HCT116 (cell line): ENCODE measurements around the gene KIAA1614. TPM values are rescaled to one million over a fixed set of nuclear protein-coding genes. Genes with fewer than 3 reads are reported as not detected.

Experiments
- ATAC-seq: fragments of 200-7000 bp; cut with Tn5 transposase; 2 replicates; pipeline ENCODE4 v1.9.1; 2020; ENCODE audit warnings: mild to moderate bottlenecking, moderate library complexity
- BruUV-seq: library from RNA; stranded (reverse); fragments of 400-500 nt; replicated peaks from 2 replicates; lab custom pipeline; 2021; lab: Mats Ljungman, UMichigan
- CTCF ChIA-PET: fragments of 300-600 bp; sonication (Branson Sonifier 250); formaldehyde crosslinking; loops from one replicate; lab custom pipeline; 2021; ENCODE audit warnings: antibody characterized with exemption; lab: Charles Lee
- POLR2A ChIA-PET: fragments of 300-600, 350-600 bp; sonication (Branson Sonifier 250); formaldehyde crosslinking; loops from one replicate; lab custom pipeline; 2021; ENCODE audit warnings: antibody characterized with exemption; lab: Charles Lee
- RAD21 ChIA-PET, 2 experiments: fragments of 300-600 bp; sonication (Branson Sonifier 250); formaldehyde crosslinking; loops; one replicate each; lab custom pipeline; 2023; ENCODE audit warnings: low total read pairs in 2 of 2; ENCODE audit not compliant: uncharacterized antibody in 2 of 2, unreplicated experiment in 2 of 2, low non-redundant PET in 1 of 2; lab: Charles Lee
- DNase-seq: peaks from one replicate; pipeline ENCODE4 v3.0.0-alpha.2; 2010; ENCODE audit warnings: low read depth, low spot score
- H2AFZ ChIP-seq: fragments of 200-600 bp; shearing (Covaris generic), sonication (generic); 2 replicates; pipeline ENCODE4 v1.6.1; 2017; ENCODE audit warnings: low read depth, mixed run types, mixed read lengths, antibody characterized with exemption, low read length; ENCODE audit not compliant: poor library complexity, severe bottlenecking
- H3K27ac ChIP-seq: 2 replicates; pipeline ENCODE4 v1.5.1; 2012; ENCODE audit warnings: low read depth, low read length
- H3K27me3 ChIP-seq: fragments of 200-600 bp; sonication (generic); 2 replicates; pipeline ENCODE4 v1.6.1; 2016; ENCODE audit warnings: mixed run types, low read length, mixed read lengths; ENCODE audit not compliant: insufficient read depth
- H3K36me3 ChIP-seq, 2 experiments: fragments of 200-500 bp in 1 of 2; fragments of 200-600 bp in 1 of 2; sonication (Bioruptor generic) in 1 of 2; sonication (generic) in 1 of 2; 2 replicates each; pipeline versions ENCODE4 v1.5.1 to v1.6.1; 2014 to 2016; ENCODE audit warnings: low read length in 2 of 2, inconsistent platforms in 1 of 2, mixed read lengths in 1 of 2, mixed run types in 1 of 2; ENCODE audit not compliant: insufficient read depth in 2 of 2, control insufficient read depth in 1 of 2
- H3K4me1 ChIP-seq, 2 experiments: fragments of 200-600 bp in 1 of 2; sonication (generic) in 1 of 2; 2 replicates each; pipeline versions ENCODE4 v1.5.1 to v1.6.1; 2012 to 2017; ENCODE audit warnings: low read length in 2 of 2, inconsistent platforms in 1 of 2, mild to moderate bottlenecking in 1 of 2, mixed read lengths in 1 of 2, mixed run types in 1 of 2, moderate library complexity in 1 of 2; ENCODE audit not compliant: insufficient read depth in 2 of 2, control insufficient read depth in 1 of 2
- H3K4me2 ChIP-seq: fragments of 200-600 bp; sonication (generic); 2 replicates; pipeline ENCODE4 v1.6.1; 2017; ENCODE audit warnings: mixed run types, low read length, mixed read lengths
- H3K4me3 ChIP-seq, 2 experiments: fragments of 200-600 bp in 1 of 2; sonication (generic) in 1 of 2; replicated peaks in 1 of 2; 2 replicates each; pipeline ENCODE4 v1.5.1; 2011 to 2016; ENCODE audit warnings: low read length in 2 of 2, control low read depth in 1 of 2, low read depth in 1 of 2, mild to moderate bottlenecking in 1 of 2, mixed read lengths in 1 of 2, mixed run types in 1 of 2
- H3K79me2 ChIP-seq: fragments of 200-600 bp; sonication (generic); 2 replicates; pipeline ENCODE4 v1.6.1; 2017; ENCODE audit warnings: mild to moderate bottlenecking, mixed run types, low read length, moderate library complexity, mixed read lengths; ENCODE audit not compliant: insufficient read depth
- H3K9ac ChIP-seq: fragments of 200-600 bp; sonication (generic); 2 replicates; pipeline ENCODE4 v1.6.1; 2016; ENCODE audit warnings: low read length, mixed read lengths
- H3K9me2 ChIP-seq: fragments of 200-600 bp; sonication (generic), shearing (Covaris generic); 2 replicates; pipeline ENCODE4 v1.6.1; 2017; ENCODE audit warnings: mixed run types, mild to moderate bottlenecking, moderate library complexity; ENCODE audit not compliant: insufficient read depth
- H3K9me3 ChIP-seq, 2 experiments: fragments of 200-500 bp in 1 of 2; fragments of 200-600 bp in 1 of 2; sonication (Bioruptor generic) in 1 of 2; sonication (generic) in 1 of 2; 2 replicates each; pipeline ENCODE4 v1.6.1; 2014 to 2017; ENCODE audit warnings: low read length in 2 of 2, mixed read lengths in 2 of 2, inconsistent platforms in 1 of 2, low read depth in 1 of 2, mild to moderate bottlenecking in 1 of 2, mixed run types in 1 of 2, moderate library complexity in 1 of 2; ENCODE audit not compliant: control insufficient read depth in 1 of 2, insufficient read depth in 1 of 2
- H4K20me1 ChIP-seq: fragments of 200-600 bp; sonication (generic), shearing (Covaris generic); 2 replicates; pipeline ENCODE4 v1.6.1; 2017; ENCODE audit warnings: mixed run types, mild to moderate bottlenecking, moderate library complexity; ENCODE audit not compliant: insufficient read depth
- ATF3 ChIP-seq: IDR thresholded peaks from 2 replicates; pipeline ENCODE4 v1.6.1; 2012
- CBX3 ChIP-seq: IDR thresholded peaks from 2 replicates; pipeline ENCODE4 v1.6.1; 2012; ENCODE audit warnings: low read depth
- CEBPB ChIP-seq: IDR thresholded peaks from 2 replicates; pipeline ENCODE4 v1.6.1; 2012; ENCODE audit warnings: low read depth
- EGR1 ChIP-seq: IDR thresholded peaks from 2 replicates; pipeline ENCODE4 v1.6.1; 2012; ENCODE audit warnings: low read depth
- EZH2 ChIP-seq: fragments of 200-600 bp; sonication (generic); IDR thresholded peaks from 2 replicates; pipeline ENCODE4 v1.6.1; 2017; ENCODE audit warnings: antibody characterized with exemption, mixed run types
- FOSL1 ChIP-seq: IDR thresholded peaks from 2 replicates; pipeline ENCODE4 v1.6.1; 2012; ENCODE audit warnings: low read depth
- MAX ChIP-seq: IDR thresholded peaks from 2 replicates; pipeline ENCODE4 v1.6.1; 2012
- POLR2A ChIP-seq: IDR thresholded peaks from 2 replicates; pipeline ENCODE4 v1.7.0; 2011; ENCODE audit warnings: borderline replicate concordance; ENCODE audit not compliant: insufficient read depth, insufficient read length; ENCODE audit errors: extremely low read depth
- POLR2AphosphoS5 ChIP-seq: IDR thresholded peaks from 2 replicates; pipeline ENCODE4 v1.6.1; 2011; ENCODE audit warnings: mild to moderate bottlenecking, low read depth, low read length, moderate library complexity
- SIN3A ChIP-seq: IDR thresholded peaks from 2 replicates; pipeline ENCODE4 v1.6.1; 2012; ENCODE audit warnings: low read depth
- SP1 ChIP-seq: IDR thresholded peaks from 2 replicates; pipeline ENCODE4 v1.6.1; 2012; ENCODE audit warnings: low read depth
- YY1 ChIP-seq: IDR thresholded peaks from 2 replicates; pipeline ENCODE4 v1.6.1; 2011; ENCODE audit warnings: low read length, low read depth, moderate library complexity, mild to moderate bottlenecking; ENCODE audit not compliant: insufficient replicate concordance; ENCODE audit errors: extremely low read depth
- ZBTB33 ChIP-seq: IDR thresholded peaks from 2 replicates; pipeline ENCODE4 v1.6.1; 2011; ENCODE audit warnings: mild to moderate bottlenecking, low read length, moderate library complexity; ENCODE audit not compliant: insufficient replicate concordance; ENCODE audit errors: extremely low read depth
- intact Hi-C: fragments of 100-400 bp; cut with micrococcal nuclease; formaldehyde crosslinking; loops from 2 replicates; pipeline ENCODE4 v1.10.0; 2022
- total RNA-seq: library from RNA; stranded (reverse); gene quantifications from one replicate; pipeline ENCODE4 v1.2.1, GENCODE V29; 2021; ENCODE audit not compliant: unreplicated experiment
- TF ChIP-seq, protein P1 (sequence below), 3 experiments: fragments of 200-600 bp in 1 of 3; sonication (generic) in 1 of 3; IDR thresholded peaks in 2 of 3; conservative IDR thresholded peaks in 1 of 3; 2 replicates each; pipeline ENCODE4 v1.5.1; 2012 to 2017; ENCODE audit warnings: low read depth in 2 of 3, low read length in 2 of 3, antibody characterized with exemption in 1 of 3, borderline replicate concordance in 1 of 3, control low read depth in 1 of 3, mild to moderate bottlenecking in 1 of 3, mixed read lengths in 1 of 3, mixed run types in 1 of 3, moderate library complexity in 1 of 3; ENCODE audit not compliant: insufficient read depth in 1 of 3

The KIAA1614 gene
- total RNA-seq, 1 experiment from 2014 or later: 0.25 TPM

DNA sequence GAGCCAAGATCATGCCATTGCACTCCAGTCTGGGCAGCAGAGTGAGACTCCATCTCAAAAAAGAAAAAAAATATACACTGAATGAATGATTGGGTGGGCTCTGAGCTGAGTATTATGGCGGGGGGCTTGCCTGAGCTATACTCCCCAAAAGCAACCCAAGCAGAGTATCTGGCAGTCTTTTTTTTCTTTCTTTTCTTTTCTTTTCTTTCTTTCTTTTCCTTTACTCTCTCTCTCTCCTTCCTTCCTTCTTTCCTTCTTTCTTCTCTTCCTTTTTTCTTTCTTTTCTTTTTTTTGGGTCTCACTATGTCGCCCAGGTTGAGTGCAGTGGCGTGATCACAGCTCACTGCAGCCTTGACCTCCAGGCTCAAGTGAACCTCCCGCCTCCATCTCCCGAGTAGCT lies 27.7 kb downstream of the KIAA1614 start:
- no peak for TF ChIP-seq SP1
- TF ChIP-seq ZBTB33: no peak
- TF ChIP-seq EZH2: no peak
- TF ChIP-seq POLR2A: no peak
- no peak for TF ChIP-seq YY1
- no peak for TF ChIP-seq ATF3
- TF ChIP-seq POLR2AphosphoS5: no peak
- TF ChIP-seq SIN3A: no peak
- no peak for TF ChIP-seq CBX3
- no peak for TF ChIP-seq MAX
- no peak for TF ChIP-seq CEBPB
- no peak for TF ChIP-seq EGR1
- TF ChIP-seq, protein P1, sequence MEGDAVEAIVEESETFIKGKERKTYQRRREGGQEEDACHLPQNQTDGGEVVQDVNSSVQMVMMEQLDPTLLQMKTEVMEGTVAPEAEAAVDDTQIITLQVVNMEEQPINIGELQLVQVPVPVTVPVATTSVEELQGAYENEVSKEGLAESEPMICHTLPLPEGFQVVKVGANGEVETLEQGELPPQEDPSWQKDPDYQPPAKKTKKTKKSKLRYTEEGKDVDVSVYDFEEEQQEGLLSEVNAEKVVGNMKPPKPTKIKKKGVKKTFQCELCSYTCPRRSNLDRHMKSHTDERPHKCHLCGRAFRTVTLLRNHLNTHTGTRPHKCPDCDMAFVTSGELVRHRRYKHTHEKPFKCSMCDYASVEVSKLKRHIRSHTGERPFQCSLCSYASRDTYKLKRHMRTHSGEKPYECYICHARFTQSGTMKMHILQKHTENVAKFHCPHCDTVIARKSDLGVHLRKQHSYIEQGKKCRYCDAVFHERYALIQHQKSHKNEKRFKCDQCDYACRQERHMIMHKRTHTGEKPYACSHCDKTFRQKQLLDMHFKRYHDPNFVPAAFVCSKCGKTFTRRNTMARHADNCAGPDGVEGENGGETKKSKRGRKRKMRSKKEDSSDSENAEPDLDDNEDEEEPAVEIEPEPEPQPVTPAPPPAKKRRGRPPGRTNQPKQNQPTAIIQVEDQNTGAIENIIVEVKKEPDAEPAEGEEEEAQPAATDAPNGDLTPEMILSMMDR (IDR thresholded peaks at IDR 0.05 in 2 of 3, conservative IDR thresholded peaks at IDR 0.05 in 1 of 3; ENCODE audit: borderline replicate concordance in 1 of 3, insufficient read depth in 1 of 3, low read depth in 2 of 3, low read length in 2 of 3): no peak
- TF ChIP-seq FOSL1: no peak
- intact Hi-C loops: no loop called here
- Histone ChIP-seq H3K36me3 (no peaks in the 10 kb centered on the region), H3K4me2 (no peak overlapping the region), H3K79me2 (no peaks in the 10 kb centered on the region), H3K9ac (no peak overlapping the region), H2AFZ (no peak overlapping the region), H3K27me3 (no peaks in the 10 kb centered on the region), H4K20me1 (no peaks in the 10 kb centered on the region), H3K9me3 (no peaks in the 10 kb centered on the region), H3K4me3 (no peak overlapping the region), H3K4me1 (no peaks in the 10 kb centered on the region), H3K27ac (no peak overlapping the region), H3K9me2 (no peaks in the 10 kb centered on the region)
- ChIA-PET CTCF (no interaction called here), POLR2A (no interaction called here), RAD21 (no interaction called here)
- ATAC-seq (no peak), DNase-seq (no peak)
- BruUV-seq: no TSS peak
